ENCODE measurements around the gene GPR137B. TPM values are rescaled to one million over a fixed set of nuclear protein-coding genes. Genes with fewer than 3 reads are reported as not detected.

The GPR137B gene
- total and polyA plus RNA-seq, 9 of the 15 experiments (the other 6 are each of a cell fraction or from before 2014, with no cell fraction given) = 0.04 to 1.0 (median 0.62) TPM

- TF ChIP-seq PBX2 (CRISPR knock-in tag; IDR thresholded peaks at IDR 0.05; ENCODE audit: low read depth) (peak; percentile 23; the same call in 1 of the 2 replicates), PBX2 (tag; conservative IDR thresholded peaks at IDR 0.05; ENCODE audit: low read depth) (peak; percentile 75)
Measured at GRCh38 chr1:236108027-236108648, 34.2 kb upstream of the GPR137B start (continued).

GRCh38 chr1:236110137-236110536 lies 32.2 kb upstream of the GPR137B start:
- ChIA-PET POLR2A (no interaction called here), CTCF (ENCODE audit: low intra/inter-chr PET ratio) (interaction anchor here (0.6 to 1.5 kb wide), 3 partner anchors 237 to 380 kb away, joined by 3 to 27 read pairs (median 4); no protein-coding TSS in a partner anchor)
- intact Hi-C loops (cut with micrococcal nuclease) (no loop called here), in situ Hi-C loops (cut with MboI) (loop anchor here (5.0 to 25.0 kb wide), 3 partner anchors 382 to 1452 kb away; no protein-coding TSS in a partner anchor)
- no peaks in the 10 kb centered on the region for H3K9me1 ChIP-seq (ENCODE audit: control insufficient read depth, insufficient read depth, low read length)
- WGBS (ENCODE audit: insufficient coverage, low coverage, missing lambda C conversion rate) = 35% methylated on average over 13 of the region's 13 CpGs
- ATAC-seq = no peak
- H3K9ac ChIP-seq (ENCODE audit: insufficient read depth in 1 of 2, low read depth in 2 of 2, low read length in 2 of 2) = no peak overlapping the region
- peaks cover 3 to 9% of the 10 kb centered on the region in 2 experiments; a peak in 4 of 5 replicates for H3K4me1 ChIP-seq (replicated peaks in 1 of 2; ENCODE audit: control insufficient read depth in 2 of 2, insufficient read depth in 2 of 2, low read length in 2 of 2)
- H3K27me3 ChIP-seq (ENCODE audit: control insufficient read depth in 2 of 2, insufficient read depth in 2 of 2, low read length in 2 of 2) = peaks cover 0 to 30% of the 10 kb centered on the region in 2 experiments; a peak in 2 of 5 replicates
- H3K4me2 ChIP-seq (ENCODE audit: insufficient read depth, low read length) = no peak overlapping the region
- H4K20me1 ChIP-seq (replicated peaks; ENCODE audit: control insufficient read depth, insufficient read depth, low read length) = no peaks in the 10 kb centered on the region
- no peaks in the 10 kb centered on the region for H3K36me3 ChIP-seq (ENCODE audit: control insufficient read depth, insufficient read depth, low read length)
- BruUV-seq (replicated peaks) = no TSS peak
- H3K79me2 ChIP-seq (ENCODE audit: control insufficient read depth, insufficient read depth, low read length) = no peaks in the 10 kb centered on the region
- FAIRE-seq = no peak
- no peaks in the 10 kb centered on the region for H3K9me3 ChIP-seq (replicated peaks; ENCODE audit: control insufficient read depth, insufficient read depth, low read depth, low read length)
- H2AFZ ChIP-seq (ENCODE audit: low read depth, low read length) = no peak overlapping the region
- DNase-seq (ENCODE audit: extremely low read depth in 1 of 4, low spot score in 3 of 4) = no peak
- no peak overlapping the region for H3K4me3 ChIP-seq
- H3K27ac ChIP-seq (ENCODE audit: extremely low read depth, low read depth, low read length) = no peak overlapping the region
- no peak for TF ChIP-seq STAT5A (IDR thresholded peaks at IDR 0.05; ENCODE audit: borderline replicate concordance, low read length)
- TF ChIP-seq SMAD4 (CRISPR knock-in tag; conservative IDR thresholded peaks at IDR 0.05) = no peak
- TF ChIP-seq FIP1L1 (IDR thresholded peaks at IDR 0.05; ENCODE audit: low read depth, low read length, poor library complexity, severe bottlenecking) = no peak
- no peak for TF ChIP-seq ZFPM2 (CRISPR knock-in tag; IDR thresholded peaks at IDR 0.05)
- TF ChIP-seq KDM5B (IDR thresholded peaks at IDR 0.05; ENCODE audit: insufficient replicate concordance, low read depth, low read length) = no peak
- no peak for TF ChIP-seq ZNF766 (CRISPR knock-in tag; conservative IDR thresholded peaks at IDR 0.05)
- no peak for TF ChIP-seq ELF1 (tag; IDR thresholded peaks at IDR 0.05)
- TF ChIP-seq PTBP1 (IDR thresholded peaks at IDR 0.05; ENCODE audit: low read depth, low read length) = no peak
- TF ChIP-seq GABPB2 (CRISPR knock-in tag; conservative IDR thresholded peaks at IDR 0.05) = no peak
- TF ChIP-seq RBM25 (IDR thresholded peaks at IDR 0.05; ENCODE audit: low read depth, low read length, severe bottlenecking) = no peak
- no peak for TF ChIP-seq ETS1 (conservative IDR thresholded peaks at IDR 0.05; ENCODE audit: control insufficient read depth, low read depth, low read length)
- no peak for TF ChIP-seq ETS2 (tag; IDR thresholded peaks at IDR 0.05; ENCODE audit: borderline replicate concordance, poor library complexity, severe bottlenecking)
- TF ChIP-seq CSDE1 (IDR thresholded peaks at IDR 0.05) = no peak
- no peak for TF ChIP-seq ZFP36 (IDR thresholded peaks at IDR 0.05; ENCODE audit: low read depth, low read length, partially characterized antibody)

Measured in K562 (cell line).